HCT116 (cell line): Measurements from ENCODE around the gene KLHL3. TPM values are rescaled to one million over a fixed set of nuclear protein-coding genes. Genes with fewer than 3 reads are reported as not detected.

Experiments used
- ATAC-seq: fragments of 200-7000 bp; cut with Tn5 transposase; 2 replicates; pipeline ENCODE4 v1.9.1; 2020; ENCODE audit warnings: mild to moderate bottlenecking, moderate library complexity
- BruUV-seq: library from RNA; stranded (reverse); fragments of 400-500 nt; replicated peaks from 2 replicates; lab custom pipeline; 2021; lab: Mats Ljungman, UMichigan
- CTCF ChIA-PET: fragments of 300-600 bp; sonication (Branson Sonifier 250); formaldehyde crosslinking; loops from one replicate; lab custom pipeline; 2021; ENCODE audit warnings: antibody characterized with exemption; lab: Charles Lee
- POLR2A ChIA-PET: fragments of 300-600, 350-600 bp; sonication (Branson Sonifier 250); formaldehyde crosslinking; loops from one replicate; lab custom pipeline; 2021; ENCODE audit warnings: antibody characterized with exemption; lab: Charles Lee
- RAD21 ChIA-PET, 2 experiments: fragments of 300-600 bp; sonication (Branson Sonifier 250); formaldehyde crosslinking; loops; one replicate each; lab custom pipeline; 2023; ENCODE audit warnings: low total read pairs in 2 of 2; ENCODE audit not compliant: uncharacterized antibody in 2 of 2, unreplicated experiment in 2 of 2, low non-redundant PET in 1 of 2; lab: Charles Lee
- DNase-seq: peaks from one replicate; pipeline ENCODE4 v3.0.0-alpha.2; 2010; ENCODE audit warnings: low read depth, low spot score
- H2AFZ ChIP-seq: fragments of 200-600 bp; shearing (Covaris generic), sonication (generic); 2 replicates; pipeline ENCODE4 v1.6.1; 2017; ENCODE audit warnings: low read depth, mixed run types, mixed read lengths, antibody characterized with exemption, low read length; ENCODE audit not compliant: poor library complexity, severe bottlenecking
- H3K27ac ChIP-seq: 2 replicates; pipeline ENCODE4 v1.5.1; 2012; ENCODE audit warnings: low read depth, low read length
- H3K27me3 ChIP-seq: fragments of 200-600 bp; sonication (generic); 2 replicates; pipeline ENCODE4 v1.6.1; 2016; ENCODE audit warnings: mixed run types, low read length, mixed read lengths; ENCODE audit not compliant: insufficient read depth
- H3K36me3 ChIP-seq, 2 experiments: fragments of 200-500 bp in 1 of 2; fragments of 200-600 bp in 1 of 2; sonication (Bioruptor generic) in 1 of 2; sonication (generic) in 1 of 2; 2 replicates each; pipeline versions ENCODE4 v1.5.1 to v1.6.1; 2014 to 2016; ENCODE audit warnings: low read length in 2 of 2, inconsistent platforms in 1 of 2, mixed read lengths in 1 of 2, mixed run types in 1 of 2; ENCODE audit not compliant: insufficient read depth in 2 of 2, control insufficient read depth in 1 of 2
- H3K4me1 ChIP-seq, 2 experiments: fragments of 200-600 bp in 1 of 2; sonication (generic) in 1 of 2; 2 replicates each; pipeline versions ENCODE4 v1.5.1 to v1.6.1; 2012 to 2017; ENCODE audit warnings: low read length in 2 of 2, inconsistent platforms in 1 of 2, mild to moderate bottlenecking in 1 of 2, mixed read lengths in 1 of 2, mixed run types in 1 of 2, moderate library complexity in 1 of 2; ENCODE audit not compliant: insufficient read depth in 2 of 2, control insufficient read depth in 1 of 2
- H3K4me2 ChIP-seq: fragments of 200-600 bp; sonication (generic); 2 replicates; pipeline ENCODE4 v1.6.1; 2017; ENCODE audit warnings: mixed run types, low read length, mixed read lengths
- H3K4me3 ChIP-seq, 2 experiments: fragments of 200-600 bp in 1 of 2; sonication (generic) in 1 of 2; replicated peaks in 1 of 2; 2 replicates each; pipeline ENCODE4 v1.5.1; 2011 to 2016; ENCODE audit warnings: low read length in 2 of 2, control low read depth in 1 of 2, low read depth in 1 of 2, mild to moderate bottlenecking in 1 of 2, mixed read lengths in 1 of 2, mixed run types in 1 of 2
- H3K79me2 ChIP-seq: fragments of 200-600 bp; sonication (generic); 2 replicates; pipeline ENCODE4 v1.6.1; 2017; ENCODE audit warnings: mild to moderate bottlenecking, mixed run types, low read length, moderate library complexity, mixed read lengths; ENCODE audit not compliant: insufficient read depth
- H3K9ac ChIP-seq: fragments of 200-600 bp; sonication (generic); 2 replicates; pipeline ENCODE4 v1.6.1; 2016; ENCODE audit warnings: low read length, mixed read lengths
- H3K9me2 ChIP-seq: fragments of 200-600 bp; sonication (generic), shearing (Covaris generic); 2 replicates; pipeline ENCODE4 v1.6.1; 2017; ENCODE audit warnings: mixed run types, mild to moderate bottlenecking, moderate library complexity; ENCODE audit not compliant: insufficient read depth
- H3K9me3 ChIP-seq, 2 experiments: fragments of 200-500 bp in 1 of 2; fragments of 200-600 bp in 1 of 2; sonication (Bioruptor generic) in 1 of 2; sonication (generic) in 1 of 2; 2 replicates each; pipeline ENCODE4 v1.6.1; 2014 to 2017; ENCODE audit warnings: low read length in 2 of 2, mixed read lengths in 2 of 2, inconsistent platforms in 1 of 2, low read depth in 1 of 2, mild to moderate bottlenecking in 1 of 2, mixed run types in 1 of 2, moderate library complexity in 1 of 2; ENCODE audit not compliant: control insufficient read depth in 1 of 2, insufficient read depth in 1 of 2
- H4K20me1 ChIP-seq: fragments of 200-600 bp; sonication (generic), shearing (Covaris generic); 2 replicates; pipeline ENCODE4 v1.6.1; 2017; ENCODE audit warnings: mixed run types, mild to moderate bottlenecking, moderate library complexity; ENCODE audit not compliant: insufficient read depth
- CEBPB ChIP-seq: IDR thresholded peaks from 2 replicates; pipeline ENCODE4 v1.6.1; 2012; ENCODE audit warnings: low read depth
- EGR1 ChIP-seq: IDR thresholded peaks from 2 replicates; pipeline ENCODE4 v1.6.1; 2012; ENCODE audit warnings: low read depth
- ELF1 ChIP-seq: IDR thresholded peaks from 2 replicates; pipeline ENCODE4 v1.6.1; 2012; ENCODE audit warnings: low read depth, borderline replicate concordance
- EZH2 ChIP-seq: fragments of 200-600 bp; sonication (generic); IDR thresholded peaks from 2 replicates; pipeline ENCODE4 v1.6.1; 2017; ENCODE audit warnings: antibody characterized with exemption, mixed run types
- FOSL1 ChIP-seq: IDR thresholded peaks from 2 replicates; pipeline ENCODE4 v1.6.1; 2012; ENCODE audit warnings: low read depth
- JUND ChIP-seq: IDR thresholded peaks from 2 replicates; pipeline ENCODE4 v1.6.1; 2012
- POLR2AphosphoS5 ChIP-seq: IDR thresholded peaks from 2 replicates; pipeline ENCODE4 v1.6.1; 2011; ENCODE audit warnings: mild to moderate bottlenecking, low read depth, low read length, moderate library complexity
- SIN3A ChIP-seq: IDR thresholded peaks from 2 replicates; pipeline ENCODE4 v1.6.1; 2012; ENCODE audit warnings: low read depth
- ZFX ChIP-seq: fragments of 450-650 bp; IDR thresholded peaks from 2 replicates; pipeline ENCODE4 v1.6.1; 2017
- intact Hi-C: fragments of 100-400 bp; cut with micrococcal nuclease; formaldehyde crosslinking; loops from 2 replicates; pipeline ENCODE4 v1.10.0; 2022
- total RNA-seq: library from RNA; stranded (reverse); gene quantifications from one replicate; pipeline ENCODE4 v1.2.1, GENCODE V29; 2021; ENCODE audit not compliant: unreplicated experiment
- TF ChIP-seq, protein P1 (sequence below): IDR thresholded peaks from 2 replicates; pipeline ENCODE4 v1.6.1; 2012
- TF ChIP-seq, protein P2 (sequence below), 3 experiments: fragments of 200-600 bp in 1 of 3; sonication (generic) in 1 of 3; IDR thresholded peaks in 2 of 3; conservative IDR thresholded peaks in 1 of 3; 2 replicates each; pipeline ENCODE4 v1.5.1; 2012 to 2017; ENCODE audit warnings: low read depth in 2 of 3, low read length in 2 of 3, antibody characterized with exemption in 1 of 3, borderline replicate concordance in 1 of 3, control low read depth in 1 of 3, mild to moderate bottlenecking in 1 of 3, mixed read lengths in 1 of 3, mixed run types in 1 of 3, moderate library complexity in 1 of 3; ENCODE audit not compliant: insufficient read depth in 1 of 3
- TF ChIP-seq, protein P3 (sequence below): IDR thresholded peaks from 2 replicates; pipeline ENCODE4 v1.6.1; 2012

The KLHL3 gene
- total RNA-seq, 1 experiment from 2014 or later, result not detected

DNA sequence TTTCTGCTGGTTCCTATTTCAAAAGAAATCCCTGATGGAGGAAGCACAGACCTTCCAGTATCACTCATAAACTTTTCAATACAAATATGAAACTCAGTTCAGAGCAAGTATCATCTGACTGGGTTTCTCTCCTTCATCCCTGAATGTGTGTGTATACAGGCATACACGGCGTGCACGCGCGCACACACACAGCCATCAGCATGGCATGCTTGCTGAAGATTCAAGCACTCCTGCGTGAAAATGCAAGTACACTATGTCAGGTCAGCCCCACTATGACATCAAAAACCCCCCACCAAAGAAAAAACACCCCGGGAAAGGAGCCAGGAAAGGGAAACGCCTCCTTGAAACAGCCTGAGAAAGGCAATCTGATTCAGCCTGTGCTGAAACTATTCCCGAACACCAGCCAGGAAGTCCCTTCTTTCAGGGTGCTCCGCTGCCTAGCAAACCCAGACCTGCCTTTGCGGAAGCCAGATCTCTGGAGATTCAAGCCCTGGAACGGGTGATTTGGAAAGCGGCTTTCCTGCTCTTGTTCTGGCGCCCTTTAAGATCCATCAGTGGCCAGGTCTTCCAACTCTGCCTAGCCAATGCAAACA is 831 bp downstream of the KLHL3 start:
- Histone ChIP-seq H3K27ac (no peak overlapping the region), H3K27me3 (0 out of 2 replicates have a peak, but pooled peaks cover 5% of the 10 kb centered on the region), H3K4me2 (no peak overlapping the region), H3K4me3 (no peak overlapping the region), H2AFZ (no peak overlapping the region), H3K4me1 (no peaks in the 10 kb centered on the region), H3K36me3 (no peaks in the 10 kb centered on the region), H3K9ac (no peak overlapping the region), H3K79me2 (no peaks in the 10 kb centered on the region), H4K20me1 (no peaks in the 10 kb centered on the region), H3K9me2 (no peaks in the 10 kb centered on the region), H3K9me3 (no peaks in the 10 kb centered on the region)
- POLR2A ChIA-PET, result no interaction called here
- DNase-seq, result no peak
- TF ChIP-seq, protein P1, sequence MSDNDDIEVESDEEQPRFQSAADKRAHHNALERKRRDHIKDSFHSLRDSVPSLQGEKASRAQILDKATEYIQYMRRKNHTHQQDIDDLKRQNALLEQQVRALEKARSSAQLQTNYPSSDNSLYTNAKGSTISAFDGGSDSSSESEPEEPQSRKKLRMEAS, result no peak
- TF ChIP-seq, protein P2, sequence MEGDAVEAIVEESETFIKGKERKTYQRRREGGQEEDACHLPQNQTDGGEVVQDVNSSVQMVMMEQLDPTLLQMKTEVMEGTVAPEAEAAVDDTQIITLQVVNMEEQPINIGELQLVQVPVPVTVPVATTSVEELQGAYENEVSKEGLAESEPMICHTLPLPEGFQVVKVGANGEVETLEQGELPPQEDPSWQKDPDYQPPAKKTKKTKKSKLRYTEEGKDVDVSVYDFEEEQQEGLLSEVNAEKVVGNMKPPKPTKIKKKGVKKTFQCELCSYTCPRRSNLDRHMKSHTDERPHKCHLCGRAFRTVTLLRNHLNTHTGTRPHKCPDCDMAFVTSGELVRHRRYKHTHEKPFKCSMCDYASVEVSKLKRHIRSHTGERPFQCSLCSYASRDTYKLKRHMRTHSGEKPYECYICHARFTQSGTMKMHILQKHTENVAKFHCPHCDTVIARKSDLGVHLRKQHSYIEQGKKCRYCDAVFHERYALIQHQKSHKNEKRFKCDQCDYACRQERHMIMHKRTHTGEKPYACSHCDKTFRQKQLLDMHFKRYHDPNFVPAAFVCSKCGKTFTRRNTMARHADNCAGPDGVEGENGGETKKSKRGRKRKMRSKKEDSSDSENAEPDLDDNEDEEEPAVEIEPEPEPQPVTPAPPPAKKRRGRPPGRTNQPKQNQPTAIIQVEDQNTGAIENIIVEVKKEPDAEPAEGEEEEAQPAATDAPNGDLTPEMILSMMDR (IDR thresholded peaks at IDR 0.05 in 2 of 3, conservative IDR thresholded peaks at IDR 0.05 in 1 of 3; ENCODE audit: borderline replicate concordance in 1 of 3, insufficient read depth in 1 of 3, low read depth in 2 of 3, low read length in 2 of 3), result no peak
- TF ChIP-seq POLR2AphosphoS5 (no peak), FOSL1 (no peak), JUND (no peak), ELF1 (no peak), SIN3A (no peak), EGR1 (no peak), CEBPB (no peak), ZFX (no peak), EZH2 (no peak)
- TF ChIP-seq, protein P3, sequence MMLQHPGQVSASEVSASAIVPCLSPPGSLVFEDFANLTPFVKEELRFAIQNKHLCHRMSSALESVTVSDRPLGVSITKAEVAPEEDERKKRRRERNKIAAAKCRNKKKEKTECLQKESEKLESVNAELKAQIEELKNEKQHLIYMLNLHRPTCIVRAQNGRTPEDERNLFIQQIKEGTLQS, result no peak
- ATAC-seq, result no peak
- CTCF ChIA-PET, result no interaction called here
- BruUV-seq, result no TSS peak
- intact Hi-C loops, result no loop called here
- RAD21 ChIA-PET, result no interaction called here
